ENCODE data around the gene KCNQ2.

- TF ChIP-seq CTCF (IDR thresholded peaks at IDR 0.05; ENCODE audit: borderline replicate concordance, extremely low read depth, low read length, poor library complexity, severe bottlenecking) (no peak), EZH2 (IDR thresholded peaks at IDR 0.05; ENCODE audit: borderline replicate concordance, low read depth, low read length, severe bottlenecking) (no peak)
Measured at GRCh38 chr20:63421913-63422312, 50.5 kb downstream of the KCNQ2 start.

All from DND-41 (cell line).